Measurements from ENCODE around the gene ACTL7A.
"Not testable (repeated sequence)": the region's sequence is repeated elsewhere in the genome, so short reads cannot be mapped to it uniquely, and the experiment has no call there.

Gene ACTL7A, protein sequence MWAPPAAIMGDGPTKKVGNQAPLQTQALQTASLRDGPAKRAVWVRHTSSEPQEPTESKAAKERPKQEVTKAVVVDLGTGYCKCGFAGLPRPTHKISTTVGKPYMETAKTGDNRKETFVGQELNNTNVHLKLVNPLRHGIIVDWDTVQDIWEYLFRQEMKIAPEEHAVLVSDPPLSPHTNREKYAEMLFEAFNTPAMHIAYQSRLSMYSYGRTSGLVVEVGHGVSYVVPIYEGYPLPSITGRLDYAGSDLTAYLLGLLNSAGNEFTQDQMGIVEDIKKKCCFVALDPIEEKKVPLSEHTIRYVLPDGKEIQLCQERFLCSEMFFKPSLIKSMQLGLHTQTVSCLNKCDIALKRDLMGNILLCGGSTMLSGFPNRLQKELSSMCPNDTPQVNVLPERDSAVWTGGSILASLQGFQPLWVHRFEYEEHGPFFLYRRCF

GRCh38 chr9:108861997-108862396 lies at the start of gene ACTL7A:
TSS of gene ACTL7A (plus strand) at chr9:108862266. CDS start at chr9:108862323, 57 bp downstream.
- DNase-seq (ENCODE audit: low spot score), result no peak

DNA sequence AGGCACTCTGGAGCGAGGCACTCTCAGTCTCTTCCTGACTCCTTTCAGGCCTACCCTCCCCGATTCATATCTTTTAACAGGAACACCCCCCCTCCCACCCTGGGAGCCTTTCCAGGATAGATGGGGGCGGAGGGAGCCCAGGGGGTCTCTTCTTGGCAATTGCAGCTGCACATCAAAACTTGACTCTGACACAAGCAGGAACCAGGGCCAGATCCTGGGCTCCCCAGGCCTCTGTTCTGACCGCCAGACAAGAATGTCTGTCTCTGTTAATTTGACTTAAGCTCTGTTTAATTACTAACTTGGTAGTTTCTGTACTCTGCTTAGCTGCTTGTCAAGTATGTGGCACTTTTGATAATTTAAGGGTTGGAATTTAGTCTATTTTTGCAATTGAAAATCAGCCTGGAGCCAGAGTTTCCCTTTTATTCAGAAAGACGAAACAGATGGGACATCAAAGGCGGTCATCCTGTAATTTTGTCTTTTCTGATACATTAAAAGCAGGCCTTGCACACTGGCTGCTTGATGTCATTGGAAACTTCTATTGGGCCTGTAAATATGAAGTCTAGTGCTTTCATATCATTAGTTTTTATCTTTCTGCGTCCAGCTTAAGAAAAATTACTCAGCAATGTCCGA lies 49.6 kb upstream of the ACTL7A start:
- no peak for DNase-seq (ENCODE audit: low spot score)

GRCh38 chr9:108813951-108814601 lies 48.0 kb upstream of the ACTL7A start:
- DNase-seq (ENCODE audit: low spot score), result peak; percentile 97

DNA sequence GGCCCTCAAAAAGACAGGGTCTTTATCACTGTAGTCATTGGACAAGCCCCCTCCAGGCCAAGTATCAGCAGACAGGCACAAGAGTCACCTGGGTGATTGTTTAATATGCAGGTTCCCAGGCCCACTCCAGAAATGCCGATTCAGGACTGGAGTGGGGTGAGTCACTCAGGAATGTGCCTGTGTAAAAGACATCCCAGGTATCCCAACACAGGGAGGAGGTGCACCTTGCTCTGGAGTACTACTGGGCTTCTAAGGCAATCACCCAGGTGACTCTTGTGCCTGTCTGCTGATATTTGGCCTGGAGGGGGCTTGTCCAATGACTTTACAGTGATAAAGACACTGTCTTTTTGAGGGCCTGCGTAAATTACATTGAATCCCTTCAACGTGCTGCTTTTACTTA lies 46.9 kb upstream of the ACTL7A start:
- no peak for DNase-seq (ENCODE audit: low spot score)

DNA sequence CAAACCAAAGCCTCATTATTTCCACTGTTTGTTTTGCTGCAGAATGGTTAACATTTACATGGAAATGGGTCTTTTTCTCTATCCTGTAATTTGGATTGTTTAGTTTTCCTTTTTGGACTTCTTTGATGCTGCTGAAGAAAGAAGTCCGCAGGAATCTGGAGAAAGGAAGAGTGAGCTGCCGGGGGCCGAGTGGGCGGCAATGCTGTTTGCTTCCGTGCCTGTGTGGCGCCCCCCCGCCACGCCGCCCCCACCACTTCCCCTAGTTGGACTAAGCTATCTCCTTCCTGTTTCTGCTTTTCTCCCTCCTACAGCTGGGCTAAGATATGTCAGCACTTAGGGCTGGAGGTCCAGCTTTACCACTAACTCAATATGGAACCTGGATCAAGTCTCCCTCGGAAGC lies 46.0 kb upstream of the ACTL7A start:
- no peak for DNase-seq (ENCODE audit: low spot score)

DNA sequence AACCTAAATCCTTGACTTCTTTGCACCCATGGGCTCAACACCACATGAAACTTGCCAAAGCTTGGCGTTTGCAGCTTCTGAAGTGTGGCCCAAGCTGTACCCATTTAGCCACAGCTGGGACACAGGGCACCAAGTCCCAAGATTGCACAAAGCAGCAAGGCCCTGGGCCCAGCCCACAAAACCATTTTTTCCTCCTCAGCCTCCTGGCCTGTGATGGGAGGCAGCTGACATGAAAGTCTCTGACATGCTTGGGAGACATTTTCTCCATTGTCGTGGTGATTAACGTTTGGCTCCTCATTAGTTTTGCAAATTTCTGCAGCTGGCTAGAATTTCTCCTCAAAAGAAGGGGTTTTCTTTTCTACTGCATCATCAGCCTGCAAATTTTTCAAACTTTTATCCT lies 38.2 kb upstream of the ACTL7A start:
- no peak for DNase-seq (ENCODE audit: low spot score)

- DNase-seq (ENCODE audit: low spot score), result no peak
Measured at GRCh38 chr9:108830272-108830671, 31.8 kb upstream of the ACTL7A start.

- peak; percentile 55 for DNase-seq (ENCODE audit: low spot score)
Measured at GRCh38 chr9:108831496-108832178, 30.4 kb upstream of the ACTL7A start.

GRCh38 chr9:108832179-108832500 lies 29.9 kb upstream of the ACTL7A start:
- no peak for DNase-seq (ENCODE audit: low spot score)

- DNase-seq (ENCODE audit: low spot score), result no peak
Measured at GRCh38 chr9:108834959-108835665, 27.0 kb upstream of the ACTL7A start.

GRCh38 chr9:108835831-108836230 lies 26.2 kb upstream of the ACTL7A start:
- DNase-seq (ENCODE audit: low spot score), result peak; percentile 77

DNA sequence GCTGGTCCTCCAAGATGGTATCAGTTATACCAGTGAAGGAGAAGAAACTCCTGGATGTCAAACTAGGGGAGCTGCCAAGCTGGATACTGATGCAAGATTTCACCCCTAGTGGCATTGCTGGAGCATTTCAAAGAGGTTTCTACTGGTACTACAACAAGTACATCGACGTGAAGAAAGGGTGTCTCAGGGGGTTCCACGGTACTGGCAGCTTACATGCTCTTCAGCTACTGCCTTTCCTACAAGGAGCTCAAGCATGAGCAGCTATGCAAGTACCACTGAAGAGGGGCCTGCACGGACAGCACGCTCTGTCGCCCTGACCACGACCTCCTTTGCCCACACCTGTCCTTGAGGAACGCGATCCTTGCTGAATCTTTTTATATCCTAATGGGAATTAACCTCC lies 25.7 kb upstream of the ACTL7A start:
- DNase-seq (ENCODE audit: low spot score), result no peak

GRCh38 chr9:108836781-108837180 lies 25.3 kb upstream of the ACTL7A start:
- DNase-seq (ENCODE audit: low spot score), result no peak

GRCh38 chr9:108837530-108837929 lies 24.5 kb upstream of the ACTL7A start:
- DNase-seq (ENCODE audit: low spot score), result no peak

DNA sequence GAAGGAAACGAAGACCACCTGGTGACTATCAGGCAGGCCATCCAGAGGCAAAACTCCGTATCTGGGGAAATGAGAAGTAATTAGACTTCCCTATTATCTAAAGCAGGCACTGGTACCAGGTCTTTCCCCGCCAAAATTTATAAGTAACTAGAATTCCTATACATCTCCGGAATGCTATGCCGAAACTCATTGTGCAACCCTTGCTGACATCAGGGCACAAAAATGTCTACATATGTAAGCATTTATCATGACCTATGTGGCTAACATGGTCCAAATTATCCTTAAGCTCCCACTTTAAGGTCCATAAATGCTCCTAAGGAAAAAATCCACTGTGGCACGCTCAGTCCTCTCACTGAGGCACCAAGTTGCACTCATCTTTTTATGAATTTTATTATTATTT lies 24.0 kb upstream of the ACTL7A start:
- no peak for DNase-seq (ENCODE audit: low spot score)

GRCh38 chr9:108839561-108839960 lies 22.5 kb upstream of the ACTL7A start:
- DNase-seq (ENCODE audit: low spot score), result not testable (repeated sequence)

- no peak for DNase-seq (ENCODE audit: low spot score)
Measured at GRCh38 chr9:108842610-108843295, 19.3 kb upstream of the ACTL7A start.

DNA sequence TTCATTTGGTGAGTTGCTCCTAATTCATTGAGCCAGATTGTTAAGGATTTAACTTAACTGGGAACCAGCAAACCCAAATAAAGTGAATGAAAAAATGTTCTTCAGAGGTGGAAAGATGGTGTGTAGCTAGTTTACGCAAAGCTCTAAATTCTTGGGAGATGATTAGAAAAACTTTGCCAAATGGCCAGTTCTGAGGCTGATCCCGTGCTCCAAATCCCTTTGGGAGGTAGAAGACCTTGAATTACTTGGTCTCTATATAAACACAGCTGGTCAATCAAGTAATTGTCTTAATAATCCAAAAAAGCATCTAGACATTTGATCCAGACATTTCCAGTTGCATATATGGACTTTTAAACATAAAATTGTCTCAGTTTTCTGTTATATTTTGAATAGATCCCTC lies 17.7 kb upstream of the ACTL7A start:
- DNase-seq (ENCODE audit: low spot score), result no peak

GRCh38 chr9:108844856-108845255 lies 17.2 kb upstream of the ACTL7A start:
- DNase-seq (ENCODE audit: low spot score), result no peak

DNA sequence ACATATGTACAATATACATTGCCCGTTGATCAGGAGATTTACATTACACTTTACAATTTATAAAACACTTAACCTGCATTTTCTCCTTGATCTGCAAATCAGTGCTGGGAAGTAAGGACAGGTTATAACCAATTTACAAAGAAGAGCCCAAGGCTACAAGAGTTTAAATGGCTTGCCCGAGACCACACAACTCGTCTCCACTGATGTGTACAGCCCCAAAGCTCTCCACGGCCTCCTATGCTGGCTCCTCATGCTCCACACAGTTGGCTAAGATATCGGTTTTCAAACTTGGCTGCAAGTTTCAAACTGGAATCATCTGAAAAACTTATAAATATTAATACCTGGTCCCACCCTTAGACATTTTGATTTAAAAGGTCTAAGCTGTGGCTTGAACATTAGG lies 16.6 kb upstream of the ACTL7A start:
- DNase-seq (ENCODE audit: low spot score), result no peak

GRCh38 chr9:108845947-108846346 lies 16.1 kb upstream of the ACTL7A start:
- no peak for DNase-seq (ENCODE audit: low spot score)
